HCT116 (cell line): ENCODE measurements around the gene TINCR. TPM values are rescaled to one million over a fixed set of nuclear protein-coding genes. Genes with fewer than 3 reads are reported as not detected.

ENCODE experiments used
- ATAC-seq: fragments of 200-7000 bp; cut with Tn5 transposase; 2 replicates; pipeline ENCODE4 v1.9.1; 2020; ENCODE audit warnings: mild to moderate bottlenecking, moderate library complexity
- BruUV-seq: library from RNA; stranded (reverse); fragments of 400-500 nt; replicated peaks from 2 replicates; lab custom pipeline; 2021; lab: Mats Ljungman, UMichigan
- CTCF ChIA-PET: fragments of 300-600 bp; sonication (Branson Sonifier 250); formaldehyde crosslinking; loops from one replicate; lab custom pipeline; 2021; ENCODE audit warnings: antibody characterized with exemption; lab: Charles Lee
- POLR2A ChIA-PET: fragments of 300-600, 350-600 bp; sonication (Branson Sonifier 250); formaldehyde crosslinking; loops from one replicate; lab custom pipeline; 2021; ENCODE audit warnings: antibody characterized with exemption; lab: Charles Lee
- RAD21 ChIA-PET, 2 experiments: fragments of 300-600 bp; sonication (Branson Sonifier 250); formaldehyde crosslinking; loops; one replicate each; lab custom pipeline; 2023; ENCODE audit warnings: low total read pairs in 2 of 2; ENCODE audit not compliant: uncharacterized antibody in 2 of 2, unreplicated experiment in 2 of 2, low non-redundant PET in 1 of 2; lab: Charles Lee
- DNase-seq: peaks from one replicate; pipeline ENCODE4 v3.0.0-alpha.2; 2010; ENCODE audit warnings: low read depth, low spot score
- H2AFZ ChIP-seq: fragments of 200-600 bp; shearing (Covaris generic), sonication (generic); 2 replicates; pipeline ENCODE4 v1.6.1; 2017; ENCODE audit warnings: low read depth, mixed run types, mixed read lengths, antibody characterized with exemption, low read length; ENCODE audit not compliant: poor library complexity, severe bottlenecking
- H3K27ac ChIP-seq: 2 replicates; pipeline ENCODE4 v1.5.1; 2012; ENCODE audit warnings: low read depth, low read length
- H3K27me3 ChIP-seq: fragments of 200-600 bp; sonication (generic); 2 replicates; pipeline ENCODE4 v1.6.1; 2016; ENCODE audit warnings: mixed run types, low read length, mixed read lengths; ENCODE audit not compliant: insufficient read depth
- H3K36me3 ChIP-seq, 2 experiments: fragments of 200-500 bp in 1 of 2; fragments of 200-600 bp in 1 of 2; sonication (Bioruptor generic) in 1 of 2; sonication (generic) in 1 of 2; 2 replicates each; pipeline versions ENCODE4 v1.5.1 to v1.6.1; 2014 to 2016; ENCODE audit warnings: low read length in 2 of 2, inconsistent platforms in 1 of 2, mixed read lengths in 1 of 2, mixed run types in 1 of 2; ENCODE audit not compliant: insufficient read depth in 2 of 2, control insufficient read depth in 1 of 2
- H3K4me1 ChIP-seq, 2 experiments: fragments of 200-600 bp in 1 of 2; sonication (generic) in 1 of 2; 2 replicates each; pipeline versions ENCODE4 v1.5.1 to v1.6.1; 2012 to 2017; ENCODE audit warnings: low read length in 2 of 2, inconsistent platforms in 1 of 2, mild to moderate bottlenecking in 1 of 2, mixed read lengths in 1 of 2, mixed run types in 1 of 2, moderate library complexity in 1 of 2; ENCODE audit not compliant: insufficient read depth in 2 of 2, control insufficient read depth in 1 of 2
- H3K4me2 ChIP-seq: fragments of 200-600 bp; sonication (generic); 2 replicates; pipeline ENCODE4 v1.6.1; 2017; ENCODE audit warnings: mixed run types, low read length, mixed read lengths
- H3K4me3 ChIP-seq, 2 experiments: fragments of 200-600 bp in 1 of 2; sonication (generic) in 1 of 2; replicated peaks in 1 of 2; 2 replicates each; pipeline ENCODE4 v1.5.1; 2011 to 2016; ENCODE audit warnings: low read length in 2 of 2, control low read depth in 1 of 2, low read depth in 1 of 2, mild to moderate bottlenecking in 1 of 2, mixed read lengths in 1 of 2, mixed run types in 1 of 2
- H3K79me2 ChIP-seq: fragments of 200-600 bp; sonication (generic); 2 replicates; pipeline ENCODE4 v1.6.1; 2017; ENCODE audit warnings: mild to moderate bottlenecking, mixed run types, low read length, moderate library complexity, mixed read lengths; ENCODE audit not compliant: insufficient read depth
- H3K9ac ChIP-seq: fragments of 200-600 bp; sonication (generic); 2 replicates; pipeline ENCODE4 v1.6.1; 2016; ENCODE audit warnings: low read length, mixed read lengths
- H3K9me2 ChIP-seq: fragments of 200-600 bp; sonication (generic), shearing (Covaris generic); 2 replicates; pipeline ENCODE4 v1.6.1; 2017; ENCODE audit warnings: mixed run types, mild to moderate bottlenecking, moderate library complexity; ENCODE audit not compliant: insufficient read depth
- H3K9me3 ChIP-seq, 2 experiments: fragments of 200-500 bp in 1 of 2; fragments of 200-600 bp in 1 of 2; sonication (Bioruptor generic) in 1 of 2; sonication (generic) in 1 of 2; 2 replicates each; pipeline ENCODE4 v1.6.1; 2014 to 2017; ENCODE audit warnings: low read length in 2 of 2, mixed read lengths in 2 of 2, inconsistent platforms in 1 of 2, low read depth in 1 of 2, mild to moderate bottlenecking in 1 of 2, mixed run types in 1 of 2, moderate library complexity in 1 of 2; ENCODE audit not compliant: control insufficient read depth in 1 of 2, insufficient read depth in 1 of 2
- H4K20me1 ChIP-seq: fragments of 200-600 bp; sonication (generic), shearing (Covaris generic); 2 replicates; pipeline ENCODE4 v1.6.1; 2017; ENCODE audit warnings: mixed run types, mild to moderate bottlenecking, moderate library complexity; ENCODE audit not compliant: insufficient read depth
- ATF3 ChIP-seq: IDR thresholded peaks from 2 replicates; pipeline ENCODE4 v1.6.1; 2012
- CBX3 ChIP-seq: IDR thresholded peaks from 2 replicates; pipeline ENCODE4 v1.6.1; 2012; ENCODE audit warnings: low read depth
- CEBPB ChIP-seq: IDR thresholded peaks from 2 replicates; pipeline ENCODE4 v1.6.1; 2012; ENCODE audit warnings: low read depth
- CTCF ChIP-seq, 3 experiments: fragments of 200-600 bp in 1 of 3; sonication (generic) in 1 of 3; IDR thresholded peaks in 2 of 3; conservative IDR thresholded peaks in 1 of 3; 2 replicates each; pipeline ENCODE4 v1.5.1; 2012 to 2017; ENCODE audit warnings: low read depth in 2 of 3, low read length in 2 of 3, antibody characterized with exemption in 1 of 3, borderline replicate concordance in 1 of 3, control low read depth in 1 of 3, mild to moderate bottlenecking in 1 of 3, mixed read lengths in 1 of 3, mixed run types in 1 of 3, moderate library complexity in 1 of 3; ENCODE audit not compliant: insufficient read depth in 1 of 3
- EGR1 ChIP-seq: IDR thresholded peaks from 2 replicates; pipeline ENCODE4 v1.6.1; 2012; ENCODE audit warnings: low read depth
- ELF1 ChIP-seq: IDR thresholded peaks from 2 replicates; pipeline ENCODE4 v1.6.1; 2012; ENCODE audit warnings: low read depth, borderline replicate concordance
- EZH2phosphoT487 ChIP-seq: fragments of 200-600 bp; IDR thresholded peaks from 2 replicates; pipeline ENCODE4 v1.6.1; 2018; ENCODE audit warnings: antibody characterized with exemption, borderline replicate concordance
- JUND ChIP-seq: IDR thresholded peaks from 2 replicates; pipeline ENCODE4 v1.6.1; 2012
- POLR2A ChIP-seq: IDR thresholded peaks from 2 replicates; pipeline ENCODE4 v1.7.0; 2011; ENCODE audit warnings: borderline replicate concordance; ENCODE audit not compliant: insufficient read depth, insufficient read length; ENCODE audit errors: extremely low read depth
- RAD21 ChIP-seq: IDR thresholded peaks from 2 replicates; pipeline ENCODE4 v1.6.1; 2012; ENCODE audit warnings: low read depth, mild to moderate bottlenecking
- SIN3A ChIP-seq: IDR thresholded peaks from 2 replicates; pipeline ENCODE4 v1.6.1; 2012; ENCODE audit warnings: low read depth
- SP1 ChIP-seq: IDR thresholded peaks from 2 replicates; pipeline ENCODE4 v1.6.1; 2012; ENCODE audit warnings: low read depth
- SRF ChIP-seq: IDR thresholded peaks from 2 replicates; pipeline ENCODE4 v1.6.1; 2012; ENCODE audit warnings: low read depth
- TCF7L2 ChIP-seq: IDR thresholded peaks from 2 replicates; pipeline ENCODE4 v1.7.0; 2011; ENCODE audit warnings: borderline replicate concordance, inconsistent platforms; ENCODE audit not compliant: insufficient read depth, insufficient read length; ENCODE audit errors: extremely low read depth
- ZFX ChIP-seq: fragments of 450-650 bp; IDR thresholded peaks from 2 replicates; pipeline ENCODE4 v1.6.1; 2017
- intact Hi-C: fragments of 100-400 bp; cut with micrococcal nuclease; formaldehyde crosslinking; loops from 2 replicates; pipeline ENCODE4 v1.10.0; 2022
- total RNA-seq: library from RNA; stranded (reverse); gene quantifications from one replicate; pipeline ENCODE4 v1.2.1, GENCODE V29; 2021; ENCODE audit not compliant: unreplicated experiment
- TF ChIP-seq, protein P1 (sequence below): IDR thresholded peaks from 2 replicates; pipeline ENCODE4 v1.6.1; 2011; ENCODE audit warnings: mild to moderate bottlenecking, low read length, moderate library complexity; ENCODE audit not compliant: insufficient replicate concordance; ENCODE audit errors: extremely low read depth

The TINCR gene
- total RNA-seq, 1 experiment from 2014 or later: 6.1 TPM

DNA sequence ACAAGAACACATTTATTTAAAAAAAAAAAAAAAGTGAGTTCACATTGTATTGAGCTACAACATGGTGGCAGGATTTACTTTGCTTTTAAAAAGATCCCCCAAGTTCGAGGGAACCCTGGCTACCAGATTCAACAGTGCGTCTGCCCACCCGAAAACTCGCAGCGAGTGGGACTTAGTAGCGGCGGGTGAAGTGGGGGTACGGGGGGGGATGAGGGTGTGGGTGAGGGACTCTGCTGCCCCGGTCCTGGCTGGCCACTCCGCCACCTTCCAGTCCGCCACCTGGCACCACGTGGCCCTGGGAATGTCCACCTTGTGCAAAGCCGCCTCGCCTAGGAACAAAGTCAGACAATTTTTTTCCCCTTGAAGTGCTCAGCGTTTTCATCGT, 19.3 kb upstream of the TINCR start:
- Histone ChIP-seq H3K27ac (no peak overlapping the region), H3K9ac (no peak overlapping the region), H4K20me1 (no peaks in the 10 kb centered on the region), H3K4me1 (no peaks in the 10 kb centered on the region), H2AFZ (no peak overlapping the region), H3K4me3 (no peak overlapping the region), H3K79me2 (0 out of 2 replicates have a peak, but pooled peaks cover 3% of the 10 kb centered on the region), H3K4me2 (no peak overlapping the region), H3K36me3 (peaks cover 25 to 35% of the 10 kb centered on the region in 2 experiments; a peak in 3 of 4 replicates), H3K9me2 (no peaks in the 10 kb centered on the region), H3K9me3 (no peaks in the 10 kb centered on the region), H3K27me3 (no peaks in the 10 kb centered on the region)
- RAD21 ChIA-PET: no interaction called here
- POLR2A ChIA-PET: no interaction called here
- ATAC-seq: no peak
- intact Hi-C loops: no loop called here
- DNase-seq: no peak
- BruUV-seq: TSS peak; percentile 25
- CTCF ChIA-PET: no interaction called here
- TF ChIP-seq POLR2A: no peak
- no peak for TF ChIP-seq CTCF (IDR thresholded peaks at IDR 0.05 in 2 of 3, conservative IDR thresholded peaks at IDR 0.05 in 1 of 3; ENCODE audit: borderline replicate concordance in 1 of 3, insufficient read depth in 1 of 3, low read depth in 2 of 3, low read length in 2 of 3)
- TF ChIP-seq ZFX: no peak
- no peak for TF ChIP-seq TCF7L2
- TF ChIP-seq ATF3: no peak

DNA sequence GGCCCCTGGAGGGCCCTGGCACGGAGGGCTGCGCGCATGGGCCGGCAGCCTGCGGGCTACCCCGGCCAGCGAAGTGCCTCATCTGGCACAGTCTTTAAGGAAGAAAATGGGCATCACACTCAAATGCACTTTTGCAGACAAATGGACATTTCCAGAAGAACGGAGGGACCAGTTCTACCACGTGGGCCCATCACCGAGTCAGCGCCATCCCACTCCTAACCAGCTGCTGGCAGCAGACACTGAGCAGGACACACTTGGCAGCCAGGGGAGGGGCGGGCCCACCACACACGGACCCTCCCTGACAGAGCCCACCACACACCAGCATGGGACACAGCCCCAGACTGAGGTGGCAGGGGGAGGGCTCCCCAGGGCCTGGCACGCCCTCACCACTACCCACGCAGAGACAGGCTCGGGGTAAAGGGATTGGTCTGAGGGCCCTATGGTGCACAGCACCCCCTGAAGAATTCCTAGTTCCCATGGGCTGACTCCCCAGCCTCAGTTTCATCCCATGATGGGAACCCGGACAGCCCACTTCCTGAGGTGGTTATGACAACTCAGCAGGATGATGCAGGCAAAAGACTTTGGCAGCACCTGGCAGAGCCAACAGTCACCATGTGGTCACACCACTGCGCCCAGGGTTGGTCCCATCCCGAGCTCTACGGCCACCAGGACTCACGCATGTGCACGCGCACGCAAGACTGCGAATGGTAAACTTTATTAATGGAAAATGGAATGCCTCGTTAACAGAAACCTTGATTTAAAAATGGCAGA, 18.7 kb upstream of the TINCR start:
- no peaks in the 10 kb centered on the region for H4K20me1 ChIP-seq
- RAD21 ChIA-PET: no interaction called here
- intact Hi-C loops: no loop called here
- 0 out of 2 replicates have a peak, but pooled peaks have one; percentile 10 for ATAC-seq
- no peak overlapping the region for H3K4me2 ChIP-seq
- 0 out of 2 replicates have a peak, but pooled peaks cover 3% of the 10 kb centered on the region for H3K79me2 ChIP-seq
- no peak overlapping the region for H3K27ac ChIP-seq
- no peak overlapping the region for H3K4me3 ChIP-seq
- POLR2A ChIA-PET: no interaction called here
- H3K9ac ChIP-seq: no peak overlapping the region
- H3K9me2 ChIP-seq: no peaks in the 10 kb centered on the region
- H3K9me3 ChIP-seq: no peaks in the 10 kb centered on the region
- H3K4me1 ChIP-seq: no peaks in the 10 kb centered on the region
- CTCF ChIA-PET: no interaction called here
- no peak for DNase-seq
- H3K27me3 ChIP-seq: no peaks in the 10 kb centered on the region
- no peak overlapping the region for H2AFZ ChIP-seq
- peaks cover 22 to 30% of the 10 kb centered on the region in 2 experiments; a peak in 3 of 4 replicates for H3K36me3 ChIP-seq
- BruUV-seq: no TSS peak
- TF ChIP-seq CBX3 (no peak), EGR1 (no peak), ELF1 (no peak), RAD21 (no peak), SRF (no peak), EZH2phosphoT487 (no peak), TCF7L2 (no peak), SP1 (no peak), ZFX (no peak), JUND (no peak), SIN3A (no peak), CEBPB (no peak), POLR2A (no peak)
- TF ChIP-seq, protein P1, sequence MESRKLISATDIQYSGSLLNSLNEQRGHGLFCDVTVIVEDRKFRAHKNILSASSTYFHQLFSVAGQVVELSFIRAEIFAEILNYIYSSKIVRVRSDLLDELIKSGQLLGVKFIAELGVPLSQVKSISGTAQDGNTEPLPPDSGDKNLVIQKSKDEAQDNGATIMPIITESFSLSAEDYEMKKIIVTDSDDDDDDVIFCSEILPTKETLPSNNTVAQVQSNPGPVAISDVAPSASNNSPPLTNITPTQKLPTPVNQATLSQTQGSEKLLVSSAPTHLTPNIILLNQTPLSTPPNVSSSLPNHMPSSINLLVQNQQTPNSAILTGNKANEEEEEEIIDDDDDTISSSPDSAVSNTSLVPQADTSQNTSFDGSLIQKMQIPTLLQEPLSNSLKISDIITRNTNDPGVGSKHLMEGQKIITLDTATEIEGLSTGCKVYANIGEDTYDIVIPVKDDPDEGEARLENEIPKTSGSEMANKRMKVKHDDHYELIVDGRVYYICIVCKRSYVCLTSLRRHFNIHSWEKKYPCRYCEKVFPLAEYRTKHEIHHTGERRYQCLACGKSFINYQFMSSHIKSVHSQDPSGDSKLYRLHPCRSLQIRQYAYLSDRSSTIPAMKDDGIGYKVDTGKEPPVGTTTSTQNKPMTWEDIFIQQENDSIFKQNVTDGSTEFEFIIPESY: no peak
